Colonic mucosa (tissue), 4 donors: ENCODE results near the gene SLC6A4. TPM values are rescaled to one million over a fixed set of nuclear protein-coding genes. Genes with fewer than 3 reads are reported as not detected.

Experiments used
- DNase-seq: peaks from one replicate; pipeline ENCODE4 v3.0.0-alpha.2; 2020
- H3K27ac ChIP-seq: fragments of 200-600 bp; one replicate; pipeline ENCODE4 v1.8.0; 2021
- H3K27me3 ChIP-seq: fragments of 200-600 bp; one replicate; pipeline ENCODE4 v1.8.0; 2021
- H3K36me3 ChIP-seq: fragments of 200-600 bp; one replicate; pipeline ENCODE4 v1.8.0; 2021
- H3K4me1 ChIP-seq: fragments of 200-600 bp; one replicate; pipeline ENCODE4 v1.8.0; 2021; ENCODE audit warnings: mild to moderate bottlenecking
- H3K4me3 ChIP-seq: fragments of 200-600 bp; one replicate; pipeline ENCODE4 v1.8.0; 2021
- H3K9ac ChIP-seq, 2 donors: one replicate each; pipeline ENCODE4 v1.7.0; 2013; ENCODE audit warnings: control low read depth in 2 of 2, low read depth in 2 of 2, low read length in 2 of 2
- H3K9me3 ChIP-seq: fragments of 200-600 bp; one replicate; pipeline ENCODE4 v1.8.0; 2021
- CTCF ChIP-seq: fragments of 200-600 bp; IDR thresholded peaks from one replicate; pipeline ENCODE4 v1.8.0; 2022; ENCODE audit warnings: antibody characterized with exemption, mild to moderate bottlenecking
- intact Hi-C: fragments of 100-400 bp; cut with DNase I; formaldehyde crosslinking; loops from one replicate; pipeline ENCODE4 v1.14.1; 2022
- total RNA-seq, 2 donors: library from RNA; stranded (reverse); fragmentation: NEBNext Ultra II Directional in 1 of 2; extraction: Animal tissue kit (Norgen Biotek cat#: 25700) in 1 of 2; gene quantifications; one replicate each; pipeline ENCODE4 v1.2.1, GENCODE V29; 2021
- donor health status: healthy.
- donor health status: DM: no; HTN: no; CAD: no.
- donor health status: DM: no; HTN: no; CAD: no.

The SLC6A4 gene
- total RNA-seq, 2 donors from 2014 or later: 0.25 to 0.88 TPM

- H3K4me1 ChIP-seq: no peaks in the 10 kb centered on the region
- no peaks in the 10 kb centered on the region for H3K9me3 ChIP-seq
- no peaks in the 10 kb centered on the region for H3K36me3 ChIP-seq
- H3K27ac ChIP-seq: no peak overlapping the region
- DNase-seq: no peak
- H3K27me3 ChIP-seq: no peaks in the 10 kb centered on the region
- no peak overlapping the region for H3K9ac ChIP-seq
- intact Hi-C loops: loop anchor here (10.0 kb wide), 1 partner anchor 169 kb away; no protein-coding TSS in a partner anchor
- no peak for TF ChIP-seq CTCF
- no peak overlapping the region for H3K4me3 ChIP-seq
These were observed 37.9 kb upstream of the SLC6A4 start for GRCh38 chr17:30273373-30273772.

DNA sequence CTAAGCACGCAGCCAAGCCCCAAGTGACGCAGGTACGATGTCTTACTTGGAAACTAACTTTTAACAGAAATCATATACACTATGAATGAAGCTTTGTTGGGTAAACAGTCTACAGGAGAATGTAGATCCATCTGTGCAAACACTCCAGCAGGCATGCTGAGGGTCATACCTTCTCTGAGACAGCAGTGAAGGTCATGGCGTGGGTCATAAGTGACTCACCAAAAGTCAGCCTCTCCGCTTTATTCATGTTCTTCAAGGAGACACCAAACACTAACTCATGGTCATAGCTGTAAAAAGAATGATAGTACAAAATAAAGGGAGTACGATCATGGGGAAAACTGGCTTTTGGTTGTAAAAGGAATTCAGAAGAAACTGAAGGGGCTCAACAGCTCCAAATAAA, 35.6 kb upstream of the SLC6A4 start:
- DNase-seq: no peak
- intact Hi-C loops: loop anchor here (10.0 kb wide), 1 partner anchor 166 kb away; no protein-coding TSS in a partner anchor
- Histone ChIP-seq H3K36me3 (no peaks in the 10 kb centered on the region), H3K9me3 (no peaks in the 10 kb centered on the region), H3K4me3 (no peak overlapping the region), H3K27me3 (no peaks in the 10 kb centered on the region), H3K27ac (no peak overlapping the region), H3K4me1 (no peaks in the 10 kb centered on the region), H3K9ac (no peak overlapping the region)
- no peak for TF ChIP-seq CTCF

- Histone ChIP-seq H3K4me1 (no peaks in the 10 kb centered on the region), H3K27ac (no peak overlapping the region), H3K9ac (no peak overlapping the region), H3K9me3 (no peaks in the 10 kb centered on the region), H3K27me3 (no peaks in the 10 kb centered on the region), H3K36me3 (no peaks in the 10 kb centered on the region), H3K4me3 (no peak overlapping the region)
- DNase-seq: no peak
- intact Hi-C loops: no loop called here
- no peak for TF ChIP-seq CTCF
These were observed 32.1 kb upstream of the SLC6A4 start for GRCh38 chr17:30267625-30268024.

GRCh38 chr17:30263552-30264333, 28.2 kb upstream of the SLC6A4 start:
- Histone ChIP-seq H3K4me3 (no peak overlapping the region), H3K36me3 (no peaks in the 10 kb centered on the region), H3K9ac (no peak overlapping the region), H3K4me1 (no peaks in the 10 kb centered on the region), H3K27ac (no peak overlapping the region), H3K27me3 (no peaks in the 10 kb centered on the region), H3K9me3 (no peaks in the 10 kb centered on the region)
- intact Hi-C loops: no loop called here
- no peak for TF ChIP-seq CTCF
- DNase-seq: no peak

- no peak overlapping the region for H3K4me3 ChIP-seq
- H3K9me3 ChIP-seq: no peaks in the 10 kb centered on the region
- TF ChIP-seq CTCF: no peak
- no peak for DNase-seq
- H3K4me1 ChIP-seq: no peaks in the 10 kb centered on the region
- H3K27ac ChIP-seq: no peak overlapping the region
- no peaks in the 10 kb centered on the region for H3K27me3 ChIP-seq
- intact Hi-C loops: no loop called here
- H3K36me3 ChIP-seq: no peaks in the 10 kb centered on the region
- no peak overlapping the region for H3K9ac ChIP-seq
These were observed 21.4 kb upstream of the SLC6A4 start for GRCh38 chr17:30256756-30257506.
